ENCODE measurements around the gene ZNF784.
A peak's percentile ranks its signal among the peaks of the same experiment; 100 is the strongest.
"Not testable (repeated sequence)": the region's sequence is repeated elsewhere in the genome, so short reads cannot be mapped to it uniquely, and the experiment has no call there.

ZNF784 gene

DNA sequence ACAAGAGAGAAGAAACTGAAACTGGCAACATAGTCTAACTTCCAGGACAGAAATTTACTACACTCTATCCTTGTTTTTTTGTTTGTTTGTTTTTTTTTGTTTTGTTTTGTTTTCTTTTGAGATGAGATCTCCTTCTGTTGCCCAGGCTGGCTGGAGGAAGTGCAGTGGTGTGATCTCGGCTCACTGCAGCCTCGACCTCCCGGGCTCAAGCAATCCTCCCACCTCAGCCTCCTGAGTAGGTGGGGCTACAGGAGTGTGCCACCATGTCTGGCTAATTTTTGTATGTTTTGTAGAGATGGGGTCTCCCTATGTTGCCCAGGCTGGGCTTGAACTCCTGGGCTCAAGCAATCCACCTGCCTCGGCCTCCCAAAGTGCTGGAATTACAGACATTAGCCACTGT, 42.1 kb downstream of the ZNF784 start:
- DNase-seq, result not testable (repeated sequence)

GRCh38 chr19:55581823-55582223, 42.5 kb downstream of the ZNF784 start:
- DNase-seq, result no peak

- DNase-seq, result no peak
These were observed 43.1 kb downstream of the ZNF784 start for GRCh38 chr19:55581145-55581822.

GRCh38 chr19:55580628-55581144, 43.7 kb downstream of the ZNF784 start, which contains the start of gene ZNF579:
TSS of gene ZNF579 (minus strand) at chr19:55580848. CDS start at chr19:55579639, 1,209 bp downstream.
- DNase-seq, result peak; percentile 84

DNA sequence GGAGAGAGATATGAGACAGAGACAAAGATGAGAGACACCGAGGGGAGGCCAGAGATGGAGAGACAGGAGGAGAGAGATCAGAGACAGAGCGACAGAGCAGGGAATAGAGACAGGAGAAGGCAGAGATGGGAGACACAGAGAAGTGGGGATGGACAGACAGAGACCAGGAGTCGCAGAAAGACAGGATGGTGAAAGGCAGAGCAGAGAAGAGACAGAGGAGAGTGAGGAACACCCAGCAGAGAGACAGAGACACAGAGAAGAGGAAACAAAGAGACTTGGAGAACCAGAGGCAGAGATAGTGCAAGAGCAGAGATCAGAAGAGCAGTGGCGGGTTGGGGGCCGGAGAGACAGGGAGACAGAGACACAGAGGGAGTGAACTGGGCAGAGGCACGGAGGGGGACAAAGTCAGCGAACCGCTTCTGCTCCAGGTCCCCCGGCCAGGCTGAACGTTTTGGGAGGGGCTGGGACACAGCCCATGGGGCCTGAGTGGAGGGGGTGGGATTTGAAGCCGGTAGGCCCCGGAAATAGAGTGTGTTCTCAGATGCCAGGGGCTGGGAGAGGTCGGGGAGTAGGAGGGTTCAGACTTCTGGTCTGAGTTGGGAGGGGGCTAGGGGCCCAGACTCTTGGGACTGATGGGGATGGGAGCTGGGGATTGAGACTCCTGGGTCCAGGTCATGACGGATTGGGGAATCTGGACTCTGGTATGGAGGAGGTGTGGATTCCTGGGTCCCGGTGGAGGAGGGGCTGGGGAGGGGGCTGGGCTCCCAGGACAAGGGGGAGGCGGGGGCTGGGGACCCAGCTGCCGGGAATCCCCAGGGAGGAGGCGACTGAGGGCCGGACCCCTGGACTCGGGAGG, 44.4 kb downstream of the ZNF784 start:
- DNase-seq, result peak; percentile 5

DNA sequence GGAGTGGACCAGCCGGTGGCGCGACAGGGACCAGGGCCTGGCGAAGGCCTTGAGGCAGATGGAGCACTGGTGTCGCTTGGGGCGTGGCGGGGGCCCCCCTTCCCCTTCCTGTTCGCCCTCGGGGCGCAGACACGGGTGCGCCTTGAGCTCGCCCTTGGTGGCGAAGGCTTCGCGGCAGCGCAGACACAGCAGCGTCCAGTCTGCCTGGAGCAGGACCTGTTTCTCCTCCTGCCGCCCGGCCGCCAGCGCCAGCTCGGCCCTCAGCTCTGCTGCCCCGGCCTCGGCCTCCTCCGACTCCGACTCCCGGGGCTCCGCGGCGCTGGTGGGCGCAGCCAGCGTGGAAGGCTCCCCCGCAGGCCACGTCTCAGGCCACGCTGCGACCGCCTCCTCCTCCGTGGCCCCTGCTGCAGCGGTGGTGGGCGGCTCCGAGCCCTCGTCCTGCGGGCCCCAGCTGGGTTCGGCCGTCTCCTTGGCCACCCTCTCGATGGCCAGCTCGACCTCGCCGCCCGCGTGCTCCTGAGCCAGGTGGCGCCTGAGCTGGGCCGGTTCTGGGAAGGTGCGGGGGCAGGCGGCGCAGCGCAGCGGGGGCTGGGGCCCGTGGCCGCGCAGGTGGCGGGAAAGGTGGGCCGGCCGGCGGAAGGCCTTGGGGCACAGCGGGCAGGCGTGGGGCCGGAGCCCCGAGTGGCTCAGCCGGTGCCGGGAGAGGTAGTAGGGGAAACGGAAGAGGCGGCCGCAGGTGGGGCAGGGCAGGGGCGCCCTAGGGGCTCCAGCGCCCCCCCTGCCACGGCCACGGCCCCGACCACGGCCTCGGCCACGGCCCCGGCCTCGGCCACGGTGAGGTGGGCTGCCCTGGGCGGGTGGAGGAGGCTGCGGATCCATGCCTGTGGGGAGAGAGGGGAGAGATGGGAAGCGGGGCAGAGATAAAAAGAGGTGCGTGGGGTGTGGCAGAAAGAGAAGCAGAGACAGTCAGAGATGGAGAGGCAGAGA, 45.3 kb downstream of the ZNF784 start:
- DNase-seq, result no peak

GRCh38 chr19:55578031-55578760, 46.2 kb downstream of the ZNF784 start:
- no peak for DNase-seq

DNA sequence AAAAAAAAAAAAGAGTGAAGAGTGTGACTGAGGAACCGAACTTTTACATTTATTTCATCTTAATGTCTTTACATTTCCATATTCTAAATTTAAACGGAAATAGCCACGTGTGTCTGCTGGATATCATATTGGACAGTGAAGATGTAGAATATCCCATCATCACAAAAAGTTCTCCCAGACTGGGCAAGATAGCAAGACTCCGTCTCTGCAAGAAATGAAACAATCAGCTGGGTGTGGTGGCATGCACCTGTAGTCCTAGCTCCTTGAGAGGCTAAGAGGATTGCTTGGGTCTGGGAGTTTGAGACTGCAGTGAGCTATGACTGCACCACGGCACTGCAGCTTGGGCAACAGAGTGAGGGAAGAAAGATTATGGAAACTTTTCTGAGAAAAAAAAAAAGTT, 47.6 kb downstream of the ZNF784 start:
- no peak for DNase-seq

DNA sequence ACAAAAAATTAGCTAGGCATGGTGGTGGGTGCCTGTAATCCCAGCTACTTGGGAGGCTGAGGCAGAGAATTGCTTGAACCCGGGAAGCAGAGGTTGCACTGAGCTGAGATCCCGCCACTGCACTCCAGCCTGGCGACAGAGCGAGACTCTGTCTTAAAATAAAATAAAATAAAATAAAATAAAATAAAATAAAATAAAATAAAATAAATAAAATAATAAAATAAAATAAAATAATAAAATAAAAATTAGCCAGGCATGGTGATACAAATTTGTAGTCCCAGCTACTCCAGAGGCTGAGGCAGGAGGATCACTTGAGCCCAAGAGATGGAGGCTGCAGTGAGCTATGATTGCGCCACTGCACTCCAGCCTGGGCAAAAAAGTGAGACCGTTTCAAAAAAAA, 50.4 kb downstream of the ZNF784 start:
- not testable (repeated sequence) for DNase-seq

Measured in activated naive CD4-positive, alpha-beta T cell treated with Interleukin-2 at 50 U/mL for 16 hours (primary cell).